ENCODE data around the gene DIPK1B. TPM values are rescaled to one million over a fixed set of nuclear protein-coding genes. Genes with fewer than 3 reads are reported as not detected.

The DIPK1B gene
- total RNA-seq, 1 experiment from 2014 or later = 40.4 TPM

GRCh38 chr9:136741883-136742571, 29.7 kb downstream of the DIPK1B start:
- H3K36me3 ChIP-seq (ENCODE audit: control insufficient read depth, insufficient read depth, low read length) = no peaks in the 10 kb centered on the region
- DNase-seq = no peak
- Mint-ChIP-seq H3K36me3 (ENCODE audit: insufficient read depth, unreplicated experiment) (no peaks in the 10 kb centered on the region), H3K27ac (ENCODE audit: unreplicated experiment) (no peak overlapping the region), H3K4me3 (ENCODE audit: unreplicated experiment) (no peak overlapping the region), H3K9me3 (ENCODE audit: unreplicated experiment) (no peaks in the 10 kb centered on the region), H3K4me1 (ENCODE audit: low read depth, unreplicated experiment) (no peaks in the 10 kb centered on the region), H3K27me3 (ENCODE audit: insufficient read depth, unreplicated experiment) (no peaks in the 10 kb centered on the region)
- no peaks in the 10 kb centered on the region for H3K27me3 ChIP-seq (replicated peaks; ENCODE audit: control insufficient read depth, insufficient read depth, low read length)
- intact Hi-C loops (cut with micrococcal nuclease; ENCODE audit: unreplicated experiment) = no loop called here
- POLR2A ChIA-PET = interaction anchor here (0.6 kb wide), 1 partner anchor 74 kb away, joined by 3 read pairs; no protein-coding TSS in a partner anchor
- no peak overlapping the region for H3K4me3 ChIP-seq (ENCODE audit: low read depth, low read length)
- no TSS peak for BruUV-seq (replicated peaks)
- H3K4me1 ChIP-seq = no peaks in the 10 kb centered on the region
- CTCF ChIA-PET = interaction anchor here (1.0 kb wide), 1 partner anchor 14 kb away, joined by 4 read pairs; no protein-coding TSS in a partner anchor
- H3K9me3 ChIP-seq = no peaks in the 10 kb centered on the region
- TF ChIP-seq, protein P1, sequence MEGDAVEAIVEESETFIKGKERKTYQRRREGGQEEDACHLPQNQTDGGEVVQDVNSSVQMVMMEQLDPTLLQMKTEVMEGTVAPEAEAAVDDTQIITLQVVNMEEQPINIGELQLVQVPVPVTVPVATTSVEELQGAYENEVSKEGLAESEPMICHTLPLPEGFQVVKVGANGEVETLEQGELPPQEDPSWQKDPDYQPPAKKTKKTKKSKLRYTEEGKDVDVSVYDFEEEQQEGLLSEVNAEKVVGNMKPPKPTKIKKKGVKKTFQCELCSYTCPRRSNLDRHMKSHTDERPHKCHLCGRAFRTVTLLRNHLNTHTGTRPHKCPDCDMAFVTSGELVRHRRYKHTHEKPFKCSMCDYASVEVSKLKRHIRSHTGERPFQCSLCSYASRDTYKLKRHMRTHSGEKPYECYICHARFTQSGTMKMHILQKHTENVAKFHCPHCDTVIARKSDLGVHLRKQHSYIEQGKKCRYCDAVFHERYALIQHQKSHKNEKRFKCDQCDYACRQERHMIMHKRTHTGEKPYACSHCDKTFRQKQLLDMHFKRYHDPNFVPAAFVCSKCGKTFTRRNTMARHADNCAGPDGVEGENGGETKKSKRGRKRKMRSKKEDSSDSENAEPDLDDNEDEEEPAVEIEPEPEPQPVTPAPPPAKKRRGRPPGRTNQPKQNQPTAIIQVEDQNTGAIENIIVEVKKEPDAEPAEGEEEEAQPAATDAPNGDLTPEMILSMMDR (IDR thresholded peaks at IDR 0.05; ENCODE audit: insufficient read depth in 1 of 2, low read depth in 1 of 2, low read length in 1 of 2, severe bottlenecking in 1 of 2, unreplicated experiment in 1 of 2) = no peak

DNA sequence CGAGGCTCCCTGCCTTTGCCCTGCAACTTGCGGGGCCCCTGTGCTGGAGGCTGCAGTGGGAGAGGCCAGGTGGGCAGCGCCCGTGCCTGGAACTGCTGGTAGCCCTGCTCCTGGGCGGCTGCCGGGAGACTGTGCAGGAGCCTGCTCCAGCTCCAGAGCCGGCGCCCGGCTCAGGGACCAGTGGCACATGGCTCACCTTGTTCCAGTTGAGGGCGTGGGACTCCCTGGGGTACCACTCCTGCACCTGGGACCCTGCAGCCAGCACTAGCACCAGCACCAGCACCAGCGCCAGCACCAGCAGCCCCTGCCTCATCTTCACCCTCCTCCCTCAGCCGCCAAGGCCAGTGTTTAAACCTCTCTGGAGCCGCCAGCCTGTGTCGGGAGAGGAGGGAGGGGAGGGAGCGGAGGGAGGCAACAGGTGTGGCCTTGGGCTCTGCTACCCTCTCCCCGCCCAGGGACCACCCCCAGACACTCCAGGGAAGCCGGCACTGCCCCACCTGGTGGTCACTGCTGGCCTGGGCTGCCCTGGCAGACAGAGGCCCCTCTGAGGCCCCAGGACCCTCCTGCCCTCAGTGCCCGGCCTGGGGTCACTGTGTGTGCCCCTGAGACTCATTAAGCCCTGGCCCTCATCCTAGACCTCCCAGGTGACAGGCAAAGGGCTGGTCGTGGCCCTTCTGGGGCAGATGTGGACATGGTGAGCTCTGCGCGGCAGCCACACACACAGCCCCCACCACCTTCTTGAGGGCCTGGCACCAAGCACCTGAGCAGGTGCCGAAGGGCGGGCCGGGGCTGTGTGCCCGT, 30.4 kb downstream of the DIPK1B start, which contains the start of gene LCN10:
Gene LCN10, minus strand, starts transcription at position 350 of the 801 bp plus-strand sequence. Its CDS starts 37 bp downstream, at position 313.
- Mint-ChIP-seq H3K9me3 (ENCODE audit: unreplicated experiment) (no peaks in the 10 kb centered on the region), H3K4me1 (ENCODE audit: low read depth, unreplicated experiment) (no peaks in the 10 kb centered on the region), H3K36me3 (ENCODE audit: insufficient read depth, unreplicated experiment) (no peaks in the 10 kb centered on the region), H3K27ac (ENCODE audit: unreplicated experiment) (no peak within 1 kb of the TSS), H3K4me3 (ENCODE audit: unreplicated experiment) (no peak within 1 kb of the TSS), H3K27me3 (ENCODE audit: insufficient read depth, unreplicated experiment) (no peaks in the 10 kb centered on the region)
- TF ChIP-seq, protein P1 (IDR thresholded peaks at IDR 0.05; ENCODE audit: insufficient read depth in 1 of 2, low read depth in 1 of 2, low read length in 1 of 2, severe bottlenecking in 1 of 2, unreplicated experiment in 1 of 2) = peak; percentile 52 to 79
- intact Hi-C loops (cut with micrococcal nuclease; ENCODE audit: unreplicated experiment) = no loop called here
- H3K4me3 ChIP-seq (ENCODE audit: low read depth, low read length) = no peak within 1 kb of the TSS
- DNase-seq = peak in 1 of 2 experiments; percentile 74
- POLR2A ChIA-PET = interaction anchor here (0.6 kb wide), 1 partner anchor 75 kb away, joined by 3 read pairs; no protein-coding TSS in a partner anchor
- no peaks in the 10 kb centered on the region for H3K27me3 ChIP-seq (replicated peaks; ENCODE audit: control insufficient read depth, insufficient read depth, low read length)
- H3K4me1 ChIP-seq = no peaks in the 10 kb centered on the region
- H3K36me3 ChIP-seq (ENCODE audit: control insufficient read depth, insufficient read depth, low read length) = no peaks in the 10 kb centered on the region
- BruUV-seq (replicated peaks) = no TSS peak
- H3K9me3 ChIP-seq = no peaks in the 10 kb centered on the region
- CTCF ChIA-PET = interaction anchor here (1.0 kb wide), 1 partner anchor 15 kb away, joined by 4 read pairs; no protein-coding TSS in a partner anchor

DNA sequence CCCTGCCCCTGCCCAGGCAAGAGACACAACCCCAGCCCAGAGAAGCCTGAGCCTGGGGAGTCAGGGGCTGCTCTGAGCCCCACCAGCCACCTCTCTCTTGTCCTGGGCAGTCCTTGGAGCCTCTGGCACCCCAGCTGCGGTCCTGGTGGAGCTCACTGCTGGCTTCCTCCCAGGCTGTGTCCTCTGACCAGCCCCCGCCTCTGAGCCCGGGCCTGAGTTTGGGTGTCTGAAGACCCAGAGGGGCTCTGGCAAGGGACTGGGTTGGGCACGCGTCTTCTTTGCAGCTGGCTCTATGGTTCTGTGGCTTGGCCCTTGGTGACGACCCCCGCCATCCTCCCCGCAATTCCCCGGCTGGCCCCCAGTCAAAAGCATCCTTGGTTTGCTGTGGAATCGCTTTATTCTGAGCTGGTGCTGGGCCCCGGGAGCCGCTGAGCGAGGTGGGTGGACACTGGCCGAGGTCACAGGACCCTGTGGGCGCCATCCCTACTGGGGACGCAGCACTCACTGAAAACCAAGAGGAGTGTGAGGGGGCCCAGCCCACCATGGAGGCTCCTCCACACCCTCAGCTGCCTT, 31.4 kb downstream of the DIPK1B start:
- intact Hi-C loops (cut with micrococcal nuclease; ENCODE audit: unreplicated experiment) = no loop called here
- POLR2A ChIA-PET = no interaction called here
- no peaks in the 10 kb centered on the region for H3K27me3 ChIP-seq (replicated peaks; ENCODE audit: control insufficient read depth, insufficient read depth, low read length)

More for the DNA sequence above, 31.4 kb downstream of the DIPK1B start:
- no TSS peak for BruUV-seq (replicated peaks)
- CTCF ChIA-PET = interaction anchor here (1.0 kb wide), 1 partner anchor 11 kb away, joined by 4 read pairs; no protein-coding TSS in a partner anchor
- Mint-ChIP-seq H3K4me1 (ENCODE audit: low read depth, unreplicated experiment) (no peaks in the 10 kb centered on the region), H3K27ac (ENCODE audit: unreplicated experiment) (no peak overlapping the region), H3K4me3 (ENCODE audit: unreplicated experiment) (no peak overlapping the region), H3K36me3 (ENCODE audit: insufficient read depth, unreplicated experiment) (no peaks in the 10 kb centered on the region), H3K27me3 (ENCODE audit: insufficient read depth, unreplicated experiment) (no peaks in the 10 kb centered on the region), H3K9me3 (ENCODE audit: unreplicated experiment) (no peaks in the 10 kb centered on the region)
- TF ChIP-seq, protein P1 (IDR thresholded peaks at IDR 0.05; ENCODE audit: insufficient read depth in 1 of 2, low read depth in 1 of 2, low read length in 1 of 2, severe bottlenecking in 1 of 2, unreplicated experiment in 1 of 2) = no peak
- H3K36me3 ChIP-seq (ENCODE audit: control insufficient read depth, insufficient read depth, low read length) = no peaks in the 10 kb centered on the region
- DNase-seq = no peak
- H3K9me3 ChIP-seq = no peaks in the 10 kb centered on the region
- H3K4me3 ChIP-seq (ENCODE audit: low read depth, low read length) = no peak overlapping the region
- no peaks in the 10 kb centered on the region for H3K4me1 ChIP-seq
